Kidney epithelial cell (primary cell): ENCODE data around the gene THUMPD1. TPM values are rescaled to one million over a fixed set of nuclear protein-coding genes. Genes with fewer than 3 reads are reported as not detected.
"Not testable (repeated sequence)": the region's sequence is repeated elsewhere in the genome, so short reads cannot be mapped to it uniquely, and the experiment has no call there.

Source experiments
- DNase-seq: peaks from one replicate; pipeline ENCODE4 v3.0.0-alpha.2; 2010; ENCODE audit warnings: low read depth
- H3K27me3 ChIP-seq: 2 replicates; pipeline ENCODE4 v1.6.0; 2011; ENCODE audit warnings: low read length; ENCODE audit not compliant: control insufficient read depth, insufficient read depth
- H3K36me3 ChIP-seq: 2 replicates; pipeline ENCODE4 v1.5.1; 2011; ENCODE audit warnings: low read length; ENCODE audit not compliant: control insufficient read depth, insufficient read depth
- H3K4me3 ChIP-seq: 2 replicates; pipeline ENCODE4 v1.5.1; 2011; ENCODE audit warnings: low read depth, mild to moderate bottlenecking, control low read depth, low read length
- CTCF ChIP-seq: IDR thresholded peaks from 2 replicates; pipeline ENCODE4 v1.5.1; 2011; ENCODE audit warnings: mild to moderate bottlenecking, moderate library complexity, low read length, control low read depth, inconsistent platforms; ENCODE audit not compliant: insufficient read depth, poor library complexity, severe bottlenecking
- total RNA-seq: library from RNA; depleted of rRNA; stranded (reverse); fragments of >200 nt; gene quantifications from 2 replicates; pipeline ENCODE4 v1.2.3, GENCODE V29; 2015

The THUMPD1 gene
- total RNA-seq, 1 donor from 2014 or later, result 70.8 TPM

- DNase-seq, result no peak
- TF ChIP-seq CTCF, result no peak
- H3K27me3 ChIP-seq, result no peaks in the 10 kb centered on the region
- H3K36me3 ChIP-seq, result no peaks in the 10 kb centered on the region
- no peak overlapping the region for H3K4me3 ChIP-seq
These were observed 6.8 kb downstream of the THUMPD1 start for GRCh38 chr16:20734782-20735181.

GRCh38 chr16:20734056-20734455, 7.6 kb downstream of the THUMPD1 start:
- Histone ChIP-seq H3K36me3 (no peaks in the 10 kb centered on the region), H3K27me3 (no peaks in the 10 kb centered on the region), H3K4me3 (no peak overlapping the region)
- DNase-seq, result no peak
- TF ChIP-seq CTCF, result no peak

GRCh38 chr16:20729141-20729540, 12.5 kb downstream of the THUMPD1 start:
- no peak for DNase-seq
- H3K27me3 ChIP-seq, result no peaks in the 10 kb centered on the region
- TF ChIP-seq CTCF, result no peak
- H3K36me3 ChIP-seq, result no peaks in the 10 kb centered on the region
- H3K4me3 ChIP-seq, result no peak overlapping the region

GRCh38 chr16:20727181-20727580, 14.4 kb downstream of the THUMPD1 start:
- Histone ChIP-seq H3K27me3 (no peaks in the 10 kb centered on the region), H3K36me3 (no peaks in the 10 kb centered on the region), H3K4me3 (no peak overlapping the region)
- DNase-seq, result no peak
- TF ChIP-seq CTCF, result no peak

- TF ChIP-seq CTCF, result no peak
- H3K27me3 ChIP-seq, result no peaks in the 10 kb centered on the region
- DNase-seq, result no peak
- no peaks in the 10 kb centered on the region for H3K36me3 ChIP-seq
- H3K4me3 ChIP-seq, result no peak overlapping the region
These were observed 15.0 kb downstream of the THUMPD1 start for GRCh38 chr16:20726661-20727060.

GRCh38 chr16:20720251-20720650, 21.4 kb downstream of the THUMPD1 start:
- Histone ChIP-seq H3K27me3 (no peaks in the 10 kb centered on the region), H3K36me3 (no peaks in the 10 kb centered on the region), H3K4me3 (no peak overlapping the region)
- TF ChIP-seq CTCF, result no peak
- DNase-seq, result no peak

- not testable (repeated sequence) for DNase-seq, H3K36me3 ChIP-seq, H3K4me3 ChIP-seq
These were observed 23.9 kb downstream of the THUMPD1 start for GRCh38 chr16:20717718-20718117.

More at GRCh38 chr16:20717718-20718117, 23.9 kb downstream of the THUMPD1 start:
- H3K27me3 ChIP-seq, result not testable (repeated sequence)
